HepG2 (cell line): Measurements from ENCODE around the gene PPP1R16B. TPM values are rescaled to one million over a fixed set of nuclear protein-coding genes. Genes with fewer than 3 reads are reported as not detected.

ENCODE experiments used
- ATAC-seq: fragments of 200-7000 bp; cut with Tn5 transposase; 3 replicates; pipeline ENCODE4 v1.9.1; 2020; ENCODE audit warnings: mild to moderate bottlenecking, moderate library complexity
- BruUV-seq: library from RNA; stranded (reverse); fragments of 400-500 nt; replicated peaks from 2 replicates; lab custom pipeline; 2021; lab: Mats Ljungman, UMichigan
- CTCF ChIA-PET: fragments of 300-600 bp; formaldehyde crosslinking; extraction: SDS; loops from one replicate; lab custom pipeline; 2021; ENCODE audit warnings: low total read pairs, inconsistent platforms, low intra/inter-chr PET ratio; lab: Yijun Ruan, JAX
- POLR2A ChIA-PET: fragments of 350-600 bp; sonication (Branson Sonifier 250); formaldehyde crosslinking; loops from one replicate; lab custom pipeline; 2020; ENCODE audit warnings: antibody characterized with exemption, inconsistent platforms; lab: Yijun Ruan, JAX
- DNase-seq: peaks from one replicate; pipeline ENCODE4 v3.0.0-alpha.2; 2015; ENCODE audit warnings: low spot score
- FAIRE-seq: peaks from 3 replicates; lab custom pipeline; 2011; peaks lifted over from hg19 to GRCh38; lab: Jason Lieb, UNC
- H2AFZ ChIP-seq: one replicate; pipeline ENCODE4 v1.6.1; 2011; ENCODE audit warnings: low read length, inconsistent platforms
- H3K27ac ChIP-seq: fragments of 300-600 bp; 3 replicates; pipeline ENCODE4 v1.8.0; 2011; ENCODE audit warnings: mixed run types, mild to moderate bottlenecking, mixed read lengths, low read length, inconsistent platforms; ENCODE audit not compliant: insufficient read depth; ENCODE audit errors: extremely low read length
- H3K27me3 ChIP-seq, 2 experiments: fragments of 200-600 bp in 1 of 2; 2 replicates in 1 of 2; 3 replicates in 1 of 2; pipeline versions ENCODE4 v1.6.0 to v1.8.0; 2011; ENCODE audit warnings: low read length in 2 of 2, mild to moderate bottlenecking in 2 of 2, moderate library complexity in 2 of 2, inconsistent platforms in 1 of 2; ENCODE audit not compliant: insufficient read depth in 2 of 2, control insufficient read depth in 1 of 2
- H3K36me3 ChIP-seq, 2 experiments: fragments of 200-600 bp in 1 of 2; replicated peaks in 1 of 2; 2 replicates in 1 of 2; 3 replicates in 1 of 2; pipeline versions ENCODE4 v1.5.1 to v1.8.0; 2011; ENCODE audit warnings: low read length in 2 of 2, inconsistent platforms in 1 of 2; ENCODE audit not compliant: insufficient read depth in 2 of 2, control insufficient read depth in 1 of 2
- H3K4me1 ChIP-seq: 2 replicates; pipeline ENCODE4 v1.5.1; 2012; ENCODE audit warnings: low read length, inconsistent platforms; ENCODE audit not compliant: insufficient read depth
- H3K4me2 ChIP-seq: 2 replicates; pipeline ENCODE4 v1.6.0; 2011; ENCODE audit warnings: low read depth, low read length, inconsistent platforms
- H3K4me3 ChIP-seq, 3 experiments: fragments of 200-600 bp in 1 of 3; sonication (generic), shearing (Covaris generic) in 1 of 3; replicated peaks in 1 of 3; 2 replicates each; pipeline ENCODE4 v1.5.1; 2011 to 2016; ENCODE audit warnings: low read length in 3 of 3, inconsistent platforms in 2 of 3, low read depth in 2 of 3, mild to moderate bottlenecking in 2 of 3, control low read depth in 1 of 3, mixed read lengths in 1 of 3; ENCODE audit not compliant: insufficient read depth in 1 of 3
- H3K79me2 ChIP-seq: one replicate; pipeline ENCODE4 v1.6.1; 2011; ENCODE audit warnings: low read length, inconsistent platforms; ENCODE audit not compliant: insufficient read depth
- H3K9ac ChIP-seq: 2 replicates; pipeline ENCODE4 v1.6.0; 2011; ENCODE audit warnings: mild to moderate bottlenecking, low read depth, low read length, inconsistent platforms; ENCODE audit not compliant: insufficient read depth
- H3K9me3 ChIP-seq: 2 replicates; pipeline ENCODE4 v1.5.1; 2012; ENCODE audit warnings: mild to moderate bottlenecking, low read length
- H4K20me1 ChIP-seq: 2 replicates; pipeline ENCODE4 v1.6.0; 2011; ENCODE audit warnings: inconsistent platforms, mild to moderate bottlenecking, low read length, moderate library complexity; ENCODE audit not compliant: insufficient read depth
- HNF1A ChIP-seq, 2 experiments: sonication (generic) in 1 of 2; formaldehyde crosslinking in 1 of 2; IDR thresholded peaks; 2 replicates each; pipeline versions ENCODE4 v1.4.0 to v1.6.1; 2016 to 2020; ENCODE audit warnings: borderline replicate concordance in 1 of 2, low read depth in 1 of 2, mild to moderate bottlenecking in 1 of 2, missing genetic modification reagents in 1 of 2
- NFKB2 ChIP-seq: sonication (generic); formaldehyde crosslinking; IDR thresholded peaks from 2 replicates; pipeline ENCODE4 v1.4.0; 2020; ENCODE audit warnings: missing genetic modification reagents, borderline replicate concordance
- PRDM10 ChIP-seq: sonication (generic); formaldehyde crosslinking; IDR thresholded peaks from 2 replicates; pipeline ENCODE4 v1.4.0; 2020; ENCODE audit warnings: low read depth, missing genetic modification reagents
- WGBS: methylation state at CpG from one replicate; pipeline ENCODE4 v1.1.6; 2017; ENCODE audit warnings: low lambda C conversion rate; 5-methylcytosine and 5-hydroxymethylcytosine counted together
- in situ Hi-C: cut with HindIII; loops from 2 replicates; pipeline ENCODE4 v1.10.0; 2017; ENCODE audit warnings: low pct_unique_long_range_greater_than_20kb; ENCODE audit not compliant: extremely low pct_ligation_motif_present
- intact Hi-C: fragments of 100-400 bp; cut with micrococcal nuclease; formaldehyde crosslinking; loops from one replicate; pipeline ENCODE4 v1.10.0; 2022; ENCODE audit not compliant: unreplicated experiment
- polyA plus RNA-seq, 8 experiments: library from polyadenylated mRNA; depleted of rRNA in 3 of 8; stranded (reverse) in 7 of 8; unstranded in 1 of 8; fragments of >200 nt; fragmentation: Illumina TruSeq in 4 of 8; extraction: Trizol in 4 of 8; gene quantifications; 2 replicates each; pipeline versions ENCODE4 v1.2.1 to v1.2.3, GENCODE V29; 2011 to 2016; ENCODE audit warnings: low read depth in 4 of 8, missing spikeins in 1 of 8, mixed read lengths in 1 of 8; ENCODE audit not compliant: insufficient read depth in 1 of 8
- total RNA-seq, 5 experiments: library from RNA; depleted of rRNA; stranded (reverse); fragments of >200 nt; fragmentation: Illumina TruSeq; extraction: Trizol; gene quantifications; 2 replicates each; pipeline ENCODE4 v1.2.3, GENCODE V29; 2016; ENCODE audit warnings: low read depth in 1 of 5

Gene PPP1R16B
- total and polyA plus RNA-seq, 2 of the 13 experiments (the other 11 are each of a cell fraction or from before 2014, with no cell fraction given): 0.02 to 0.11 TPM

GRCh38 chr20:38839563-38839962 is 34.1 kb downstream of the PPP1R16B start (continued):
- TF ChIP-seq HNF1A (IDR thresholded peaks at IDR 0.05; ENCODE audit: low read depth) (no peak), HNF1A (CRISPR knock-in tag; IDR thresholded peaks at IDR 0.05; ENCODE audit: borderline replicate concordance) (no peak)

- intact Hi-C loops: no loop called here
- DNase-seq (no peak), ATAC-seq (peak; percentile 42), FAIRE-seq (no peak)
- no peak overlapping the region for H3K9ac ChIP-seq
- no peaks in the 10 kb centered on the region for H3K4me1 ChIP-seq
- no peak overlapping the region for H3K4me2 ChIP-seq
- no peaks in the 10 kb centered on the region for H3K79me2 ChIP-seq
- POLR2A ChIA-PET: no interaction called here
- no peak overlapping the region for H2AFZ ChIP-seq
- no peaks in the 10 kb centered on the region for H4K20me1 ChIP-seq
- in situ Hi-C loops: no loop called here
- no peaks in the 10 kb centered on the region for H3K36me3 ChIP-seq
- H3K27ac ChIP-seq: no peak overlapping the region
- H3K27me3 ChIP-seq: peaks cover 0 to 4% of the 10 kb centered on the region in 2 experiments; a peak in 2 of 5 replicates
- no peak overlapping the region for H3K4me3 ChIP-seq
- WGBS: 18% methylated on average over 12 of the region's 14 CpGs
- TF ChIP-seq PRDM10 (CRISPR knock-in tag) (no peak), NFKB2 (CRISPR knock-in tag) (0 out of 2 replicates have a peak, but pooled peaks have one; percentile 22)
- TF ChIP-seq, all 625 proteins: peak for 1
- CTCF ChIA-PET: no interaction called here
- H3K9me3 ChIP-seq: no peaks in the 10 kb centered on the region
- no TSS peak for BruUV-seq
These were observed 34.8 kb downstream of the PPP1R16B start for GRCh38 chr20:38840053-38840893.
